Activated CD4-positive, alpha-beta T cell treated with anti-CD3 and anti-CD28 coated beads for 24 hours (primary cell): ENCODE data around the gene ZNF212.
"Not testable (repeated sequence)": the region's sequence is repeated elsewhere in the genome, so short reads cannot be mapped to it uniquely, and the experiment has no call there.

Experiments used
- DNase-seq, 2 donors: peaks; one replicate each; pipeline ENCODE4 v3.0.0-alpha.2; 2020; ENCODE audit warnings: low read depth in 2 of 2

Gene ZNF212

GRCh38 chr7:149252378-149252777, 12.9 kb downstream of the ZNF212 start:
- DNase-seq = no peak

DNA sequence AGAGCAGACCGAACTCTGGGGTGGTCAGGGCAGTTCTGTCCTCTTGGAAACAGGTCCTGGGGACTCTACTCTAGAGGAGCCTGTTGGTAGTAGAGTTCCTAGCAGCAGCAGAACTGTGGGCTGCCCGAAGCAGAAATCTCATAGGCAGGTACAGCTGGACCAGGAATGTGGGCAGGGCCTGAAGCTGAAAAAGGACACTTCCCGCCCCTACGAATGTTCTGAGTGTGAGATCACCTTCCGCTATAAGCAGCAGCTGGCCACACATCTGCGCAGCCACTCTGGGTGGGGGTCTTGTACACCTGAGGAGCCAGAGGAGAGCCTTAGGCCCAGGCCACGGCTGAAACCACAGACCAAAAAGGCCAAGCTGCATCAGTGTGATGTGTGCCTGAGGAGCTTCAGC, 14.2 kb downstream of the ZNF212 start:
- no peak for DNase-seq

GRCh38 chr7:149254181-149254858, 14.9 kb downstream of the ZNF212 start:
- no peak for DNase-seq

DNA sequence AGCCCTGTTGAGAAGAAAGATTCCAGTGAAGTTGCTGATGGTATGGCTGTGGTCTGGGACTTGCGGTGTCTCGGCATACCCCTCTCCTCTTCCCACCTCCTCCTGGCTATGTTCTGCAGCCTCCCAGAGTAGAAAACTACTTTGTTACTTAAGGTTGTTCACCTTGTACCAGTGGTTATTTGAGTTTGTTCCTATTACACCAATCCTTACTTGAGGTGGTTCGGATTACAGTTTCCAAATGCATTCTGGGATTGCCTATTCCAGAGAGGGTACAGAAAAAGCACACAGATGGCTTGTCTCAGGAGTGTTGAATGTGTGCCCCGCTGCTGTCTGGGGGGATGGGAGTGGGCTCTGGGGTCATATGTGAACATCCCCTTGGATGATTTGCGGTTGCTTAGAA, 15.7 kb downstream of the ZNF212 start:
- no peak for DNase-seq

DNA sequence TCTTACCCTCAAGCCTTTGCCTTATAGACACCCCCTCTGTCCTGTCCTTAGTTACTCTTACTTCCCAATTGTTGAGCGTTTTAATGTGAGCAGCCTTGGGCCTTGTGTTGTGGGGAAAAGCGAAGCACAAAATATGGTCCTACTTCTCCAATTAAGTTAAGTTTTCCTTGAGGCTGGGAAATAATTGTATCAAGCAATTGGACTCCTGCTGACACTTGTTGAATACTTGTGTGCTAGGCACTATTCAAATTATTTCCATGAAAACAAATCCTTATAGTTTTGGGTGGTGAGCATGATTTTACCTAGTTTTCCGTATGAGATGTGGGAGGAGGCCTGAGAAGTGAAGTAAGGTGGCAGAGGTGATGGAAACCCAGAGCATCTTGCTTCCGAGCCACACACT, 17.1 kb downstream of the ZNF212 start:
- no peak for DNase-seq

DNA sequence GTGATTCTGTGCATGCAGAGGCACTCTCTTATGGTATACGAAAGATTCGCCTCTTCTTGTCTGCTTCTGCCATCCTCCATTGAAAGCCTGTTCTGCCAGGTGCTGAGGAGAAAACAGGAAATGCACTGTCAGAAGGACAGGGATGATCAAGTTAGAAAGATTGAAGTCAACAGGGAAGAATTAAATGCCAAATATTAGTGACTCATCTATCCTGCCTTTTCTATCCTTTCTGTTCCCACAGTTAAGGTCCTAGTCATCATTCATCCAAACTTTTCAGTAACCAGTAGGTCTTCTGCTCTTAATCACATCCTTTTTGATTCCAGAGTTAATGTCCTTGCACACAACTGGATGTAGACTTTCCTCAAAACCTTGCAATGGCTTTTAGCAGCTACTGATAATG, 17.7 kb downstream of the ZNF212 start:
- DNase-seq = no peak

- no peak for DNase-seq
Observed at GRCh38 chr7:149261316-149261828, 21.9 kb downstream of the ZNF212 start.

DNA sequence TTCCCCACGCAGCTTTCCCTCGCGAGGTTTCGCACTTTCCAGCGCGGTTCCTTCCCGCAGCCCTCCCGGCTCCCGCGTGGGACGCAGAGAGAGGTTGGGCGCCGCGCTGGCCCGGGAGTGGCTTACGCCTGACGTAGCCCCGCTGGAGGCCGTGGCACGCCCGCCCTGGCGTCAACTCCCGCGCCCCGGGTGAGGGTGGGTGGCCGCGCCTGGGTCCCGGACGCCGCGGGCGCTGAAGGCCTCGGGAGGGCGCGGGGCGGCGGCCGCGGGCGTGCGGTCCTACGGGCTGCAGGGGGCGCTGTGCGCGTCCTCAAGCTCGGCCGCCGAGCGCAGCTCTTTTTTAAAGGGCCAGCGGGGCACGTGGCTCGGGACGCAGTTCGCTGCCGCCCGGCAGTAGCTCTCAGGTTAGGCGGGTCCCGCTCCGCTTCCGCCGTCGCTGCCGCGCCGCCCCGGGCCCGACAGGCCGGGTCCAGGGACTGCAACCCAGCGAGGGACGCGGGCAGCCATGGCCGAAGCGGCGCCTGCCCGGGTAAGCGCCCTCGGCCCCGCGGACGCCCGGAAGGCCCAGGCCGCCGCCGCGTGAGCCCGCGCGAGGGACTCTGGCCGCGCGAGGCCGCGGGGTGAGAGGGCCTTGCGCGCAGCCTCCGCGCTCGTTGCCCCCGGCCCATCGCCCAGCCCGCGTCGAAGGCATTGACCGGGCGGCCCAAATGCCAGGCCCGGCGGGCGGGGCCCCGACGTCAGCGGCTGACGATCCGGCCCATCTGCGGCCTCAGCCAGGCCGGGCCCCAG, 22.6 kb downstream of the ZNF212 start, which contains the start of gene ZNF783:
Gene ZNF783, plus strand, starts transcription at position 368 of the 789 bp plus-strand sequence. Its CDS starts 138 bp downstream, at position 506.
- peak; percentile 71 to 75 for DNase-seq

- no peak for DNase-seq
Observed at GRCh38 chr7:149266451-149266850, 27.0 kb downstream of the ZNF212 start.

DNA sequence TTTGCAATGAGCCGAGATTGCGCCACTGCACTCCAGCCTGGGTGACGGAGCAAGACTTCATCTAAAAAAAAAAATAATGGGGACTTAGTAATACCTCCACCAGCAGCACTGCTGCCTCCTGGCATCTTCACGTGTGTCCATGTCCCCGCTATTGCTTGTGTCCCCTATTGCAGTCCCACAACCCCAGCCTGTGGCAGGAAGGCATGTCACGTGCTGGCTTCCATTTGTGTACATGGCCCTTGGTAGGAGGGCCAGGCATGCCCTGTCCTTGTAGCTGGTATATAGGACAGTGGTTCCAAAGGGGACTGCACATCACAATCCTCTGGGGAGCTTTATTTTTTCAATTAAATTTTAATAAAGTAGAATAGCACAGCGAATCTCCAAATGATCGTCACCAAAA, 28.3 kb downstream of the ZNF212 start:
- no peak for DNase-seq

DNA sequence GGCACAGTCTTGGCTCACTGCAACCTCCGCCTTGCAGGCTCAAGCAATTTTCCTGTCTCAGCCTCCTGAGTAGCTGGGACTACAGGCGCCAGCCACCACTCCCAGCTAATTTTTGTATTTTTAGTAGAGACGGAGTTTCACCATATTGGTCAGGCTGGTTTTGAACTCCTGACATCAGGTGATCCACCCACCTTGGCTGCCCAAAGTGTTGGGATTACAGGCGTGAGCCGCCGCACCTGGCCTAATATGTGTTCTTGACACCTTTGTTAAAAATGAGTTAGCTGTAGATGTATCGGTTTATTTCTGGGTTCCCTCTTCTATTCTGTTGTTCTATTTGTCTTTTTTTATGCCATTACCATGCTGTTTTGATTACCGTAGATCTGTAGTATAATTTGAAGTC, 35.0 kb downstream of the ZNF212 start:
- not testable (repeated sequence) for DNase-seq

- no peak for DNase-seq
Observed at GRCh38 chr7:149277871-149278270, 38.4 kb downstream of the ZNF212 start.

DNA sequence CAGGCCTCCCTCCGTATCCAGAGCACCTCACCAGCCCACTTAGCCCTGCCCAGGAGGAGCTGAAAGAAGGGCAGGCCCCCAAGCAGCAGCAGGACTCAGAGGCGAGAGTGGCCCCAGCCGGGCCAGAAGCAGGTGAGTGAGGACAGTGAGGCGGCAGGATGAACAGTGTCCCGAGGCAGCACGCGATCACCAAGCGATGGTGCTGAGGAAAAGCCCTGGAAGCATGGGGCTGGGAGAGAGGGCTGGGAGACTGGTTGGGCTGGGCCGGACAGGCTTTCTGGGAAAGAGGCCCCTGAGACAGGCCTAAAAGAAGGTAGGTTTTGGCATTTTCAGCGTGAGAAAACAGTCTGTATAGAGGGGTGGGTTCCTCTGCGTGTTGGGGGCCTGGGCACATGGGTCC, 38.9 kb downstream of the ZNF212 start:
- no peak for DNase-seq

DNA sequence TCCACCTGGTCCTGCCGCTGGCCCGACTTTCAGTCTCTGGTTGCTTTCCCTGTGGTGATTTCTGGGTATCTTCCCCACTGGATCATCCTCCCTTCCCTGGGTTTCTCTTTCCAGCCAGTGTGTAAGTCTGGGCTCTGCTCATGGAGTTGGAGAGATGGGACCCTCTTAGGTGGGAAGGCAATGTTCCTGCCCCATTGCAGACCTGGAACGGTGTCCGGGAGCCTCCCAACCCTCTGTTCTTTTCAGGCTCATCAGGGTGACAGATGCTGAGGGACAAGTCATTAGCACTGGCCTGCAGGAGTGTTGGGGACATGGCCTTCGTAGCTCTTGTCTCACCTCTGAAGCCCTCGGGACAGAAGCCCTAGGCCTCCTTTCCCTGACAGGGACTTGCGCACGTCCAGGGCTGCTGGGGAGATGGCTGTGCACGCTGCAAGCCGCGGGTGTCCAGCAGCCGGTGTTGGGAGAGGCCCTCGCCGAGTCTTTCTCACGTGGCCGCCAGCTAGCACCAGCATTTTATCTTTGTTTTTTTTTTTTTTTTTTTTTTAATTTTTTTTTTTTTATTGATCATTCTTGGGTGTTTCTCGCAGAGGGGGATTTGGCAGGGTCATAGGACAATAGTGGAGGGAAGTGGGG, 39.8 kb downstream of the ZNF212 start:
- DNase-seq = no peak

DNA sequence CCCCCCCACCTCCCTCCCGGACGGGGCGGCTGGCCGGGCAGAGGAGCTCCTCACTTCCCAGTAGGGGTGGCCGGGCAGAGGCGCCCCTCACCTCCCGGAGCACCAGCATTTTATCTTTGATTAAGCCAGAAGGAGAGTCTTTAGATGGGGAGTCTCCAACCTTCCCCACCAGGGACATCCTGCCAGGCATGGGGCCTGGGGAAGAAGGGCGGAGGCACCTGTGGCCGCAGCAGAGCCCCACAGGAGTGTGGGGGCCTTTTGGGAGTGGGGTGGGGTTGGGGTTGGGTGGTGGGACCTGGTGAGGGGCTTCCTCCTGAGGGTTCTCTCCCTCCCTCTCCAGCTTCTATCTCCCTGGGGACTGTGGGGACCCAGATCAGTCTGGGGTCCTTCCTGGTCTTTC, 40.7 kb downstream of the ZNF212 start:
- DNase-seq = no peak

DNA sequence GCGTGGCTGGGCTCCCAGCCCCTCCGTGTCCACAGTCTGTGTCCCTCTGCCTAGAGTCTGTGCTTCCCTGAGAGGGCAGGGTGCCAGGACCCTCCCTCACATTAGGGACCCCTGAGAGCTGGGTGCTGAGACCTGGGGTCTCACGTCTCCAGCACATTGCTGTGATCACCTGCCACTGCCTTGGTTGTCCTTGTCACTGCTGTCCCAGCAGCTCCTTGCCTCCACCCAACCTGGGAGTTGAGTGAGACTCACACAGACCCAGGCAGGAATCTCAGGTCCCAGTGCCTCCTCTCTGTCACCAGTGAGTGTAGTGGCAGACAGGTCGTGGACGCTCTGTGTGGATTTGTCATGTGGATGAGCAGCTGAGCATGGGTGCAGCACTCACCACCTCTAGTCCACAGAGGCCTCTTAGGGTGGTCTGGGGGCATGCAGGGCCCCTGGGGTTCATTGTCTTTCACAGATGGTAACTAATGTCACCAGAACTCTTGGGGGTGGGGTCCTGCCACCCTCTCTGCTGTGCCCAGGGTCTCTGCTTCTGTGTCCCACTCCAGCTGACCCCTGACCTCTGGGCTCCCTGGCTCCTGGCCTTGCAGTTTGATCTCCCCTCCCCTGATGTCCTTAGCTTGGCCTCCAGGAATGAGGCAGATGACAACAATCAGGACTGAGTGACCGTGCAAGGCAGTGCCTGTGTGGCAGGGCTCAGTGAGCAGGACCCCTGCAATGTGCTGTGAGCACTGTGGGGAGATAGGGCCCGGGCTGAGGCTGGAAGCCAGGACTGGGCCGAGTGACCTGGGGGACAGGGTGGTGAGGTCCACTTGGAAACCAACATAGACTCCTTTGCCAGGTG, 41.4 kb downstream of the ZNF212 start:
- DNase-seq = no peak

GRCh38 chr7:149281508-149282330, 42.3 kb downstream of the ZNF212 start:
- DNase-seq = no peak

DNA sequence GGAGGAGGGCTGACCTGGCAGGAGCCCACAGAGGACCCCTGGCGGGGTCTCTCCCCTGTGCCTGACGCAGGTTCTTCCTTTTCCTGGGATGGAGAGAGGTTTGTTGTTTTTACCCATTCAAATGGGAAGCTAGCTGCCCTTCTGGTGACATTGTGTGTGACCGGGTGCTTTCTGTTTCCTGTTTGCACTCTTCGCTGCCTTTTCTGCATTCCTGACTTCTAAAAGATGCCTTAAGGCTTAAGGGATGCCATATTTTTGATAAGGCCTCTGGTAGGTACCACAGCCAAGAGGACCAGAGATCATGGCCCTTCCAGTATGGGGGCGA, 42.8 kb downstream of the ZNF212 start:
- DNase-seq = no peak

DNA sequence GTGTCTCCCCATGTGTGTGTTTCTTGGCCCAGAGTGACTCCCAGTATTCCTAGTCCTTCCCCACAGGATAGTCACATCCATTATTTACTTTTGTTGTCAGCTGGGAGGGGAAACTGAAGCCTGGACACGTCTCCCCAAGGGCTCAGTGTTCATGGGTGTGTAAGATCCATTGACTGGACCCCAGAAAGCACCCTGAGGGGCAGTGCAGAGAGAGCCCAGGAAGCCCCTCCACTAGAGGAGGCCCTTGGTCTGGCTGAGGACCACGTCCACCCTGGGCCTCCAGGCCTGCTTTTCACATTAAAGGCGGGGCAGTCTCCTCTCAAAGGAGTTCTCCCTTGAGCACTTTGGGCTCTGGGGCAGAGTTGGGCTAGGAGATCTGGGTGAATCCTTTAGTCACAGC, 43.9 kb downstream of the ZNF212 start:
- no peak for DNase-seq

DNA sequence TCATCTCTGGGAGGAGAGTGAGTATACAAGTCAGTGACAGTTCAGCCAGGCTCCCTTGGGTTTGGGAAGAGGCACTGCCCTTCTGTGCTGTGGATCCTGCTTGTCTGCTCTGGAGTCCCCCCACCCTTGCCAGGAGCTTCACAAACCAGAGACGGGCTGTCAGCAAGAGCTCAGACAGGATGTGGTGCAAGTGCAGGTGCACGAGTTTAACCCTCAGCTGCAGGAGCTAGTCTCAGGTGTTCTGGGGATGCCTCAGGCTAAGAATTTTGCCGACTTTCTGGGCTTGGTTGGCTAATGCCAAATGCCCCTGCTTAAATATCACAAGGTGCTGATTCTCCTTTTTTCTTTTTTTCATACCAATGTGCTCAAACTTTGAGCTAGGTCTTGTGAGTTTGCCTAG, 44.9 kb downstream of the ZNF212 start:
- DNase-seq = no peak
